HG03097 (cell line): ENCODE measurements around the gene CLPTM1L.
"Not testable (repeated sequence)": the region's sequence is repeated elsewhere in the genome, so short reads cannot be mapped to it uniquely, and the experiment has no call there.

Experiments
- ATAC-seq: cut with Tn5 transposase; IDR thresholded peaks from one replicate; pipeline ENCODE4 v1.9.1; 2021; ENCODE audit not compliant: unreplicated experiment, low FRiP score

Gene CLPTM1L

GRCh38 chr5:1343315-1343751 lies 1.6 kb downstream of the CLPTM1L start:
- no peak for ATAC-seq

- ATAC-seq, result not testable (repeated sequence)
Measured at GRCh38 chr5:1342711-1343110, 2.2 kb downstream of the CLPTM1L start.

DNA sequence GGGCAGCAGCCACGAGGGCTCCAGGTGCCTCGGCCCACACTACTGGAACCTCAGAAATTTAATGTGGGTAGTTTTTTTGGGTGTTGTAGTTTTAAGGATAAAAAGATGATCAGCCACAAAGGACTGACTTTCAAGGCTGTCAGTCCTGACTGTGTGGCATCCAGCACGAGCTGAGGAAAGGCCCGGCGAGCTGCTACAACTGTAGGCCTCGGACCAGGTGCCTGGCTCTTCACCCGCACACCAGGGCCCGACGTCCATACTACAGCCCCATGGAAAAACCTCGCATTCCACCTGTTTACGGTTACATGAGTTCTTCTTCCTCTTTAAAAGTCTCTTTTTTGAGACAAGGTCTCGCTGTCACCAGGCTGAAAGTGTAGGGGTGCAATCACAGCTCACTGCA lies 2.6 kb downstream of the CLPTM1L start:
- ATAC-seq, result no peak

- no peak for ATAC-seq
Measured at GRCh38 chr5:1341863-1342262, 3.0 kb downstream of the CLPTM1L start.

- not testable (repeated sequence) for ATAC-seq
Measured at GRCh38 chr5:1339818-1340210, 5.1 kb downstream of the CLPTM1L start.

GRCh38 chr5:1339139-1339817 lies 5.6 kb downstream of the CLPTM1L start:
- ATAC-seq, result not testable (repeated sequence)

- ATAC-seq, result no peak
Measured at GRCh38 chr5:1338506-1339070, 6.3 kb downstream of the CLPTM1L start.

GRCh38 chr5:1338196-1338490 lies 6.8 kb downstream of the CLPTM1L start:
- ATAC-seq, result no peak

GRCh38 chr5:1337489-1338195 lies 7.3 kb downstream of the CLPTM1L start:
- ATAC-seq, result no peak

GRCh38 chr5:1336749-1337488 lies 8.0 kb downstream of the CLPTM1L start:
- ATAC-seq, result no peak

DNA sequence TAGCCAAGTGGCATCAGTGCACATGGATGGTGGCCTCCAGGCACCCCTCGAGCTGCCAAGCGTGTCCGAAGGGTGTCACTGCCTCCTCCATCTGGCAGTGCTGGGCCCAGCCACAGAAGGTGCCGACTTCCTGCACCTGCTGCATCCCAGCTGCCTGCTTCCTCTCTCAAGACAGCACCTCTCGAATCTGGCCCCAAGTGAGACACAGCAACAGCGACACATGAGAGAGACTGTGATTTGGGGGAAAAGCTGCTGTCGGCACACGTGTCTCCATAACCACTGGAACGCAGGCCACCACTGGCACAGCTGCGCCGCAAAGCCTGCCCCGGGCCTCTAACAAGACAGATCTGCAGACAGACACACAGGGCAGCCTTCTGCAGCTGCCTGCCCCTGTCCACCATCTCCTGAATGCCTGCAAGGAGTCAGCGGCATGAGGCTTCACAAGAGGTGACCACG lies 8.8 kb downstream of the CLPTM1L start:
- no peak for ATAC-seq

DNA sequence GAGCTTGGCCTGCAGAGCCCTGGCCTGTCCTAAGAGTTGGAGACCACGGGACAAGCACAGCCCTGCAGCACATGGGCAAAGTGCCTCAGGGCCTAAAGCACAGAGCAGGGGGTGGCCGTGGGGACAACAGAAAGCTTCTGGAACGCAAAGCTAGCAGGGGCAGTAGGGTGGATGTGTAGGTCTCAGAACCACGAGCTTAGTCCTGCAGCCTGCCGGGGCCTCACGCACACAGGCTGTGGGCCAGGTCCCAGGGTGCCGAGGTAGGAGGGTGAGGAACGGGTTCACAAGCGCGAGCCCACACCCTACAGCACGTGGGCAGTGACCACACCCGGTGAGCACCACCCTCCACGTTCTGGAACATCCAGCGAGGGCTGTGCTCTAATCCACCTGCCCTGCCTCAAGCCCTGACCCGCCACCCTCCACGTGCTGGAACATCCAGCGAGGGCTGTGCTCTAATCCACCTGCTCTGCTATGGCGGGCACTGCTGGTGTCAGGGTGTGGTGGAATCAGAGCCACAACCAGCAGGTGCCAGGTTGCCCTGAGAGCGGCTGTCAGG lies 9.3 kb downstream of the CLPTM1L start:
- ATAC-seq, result no peak

DNA sequence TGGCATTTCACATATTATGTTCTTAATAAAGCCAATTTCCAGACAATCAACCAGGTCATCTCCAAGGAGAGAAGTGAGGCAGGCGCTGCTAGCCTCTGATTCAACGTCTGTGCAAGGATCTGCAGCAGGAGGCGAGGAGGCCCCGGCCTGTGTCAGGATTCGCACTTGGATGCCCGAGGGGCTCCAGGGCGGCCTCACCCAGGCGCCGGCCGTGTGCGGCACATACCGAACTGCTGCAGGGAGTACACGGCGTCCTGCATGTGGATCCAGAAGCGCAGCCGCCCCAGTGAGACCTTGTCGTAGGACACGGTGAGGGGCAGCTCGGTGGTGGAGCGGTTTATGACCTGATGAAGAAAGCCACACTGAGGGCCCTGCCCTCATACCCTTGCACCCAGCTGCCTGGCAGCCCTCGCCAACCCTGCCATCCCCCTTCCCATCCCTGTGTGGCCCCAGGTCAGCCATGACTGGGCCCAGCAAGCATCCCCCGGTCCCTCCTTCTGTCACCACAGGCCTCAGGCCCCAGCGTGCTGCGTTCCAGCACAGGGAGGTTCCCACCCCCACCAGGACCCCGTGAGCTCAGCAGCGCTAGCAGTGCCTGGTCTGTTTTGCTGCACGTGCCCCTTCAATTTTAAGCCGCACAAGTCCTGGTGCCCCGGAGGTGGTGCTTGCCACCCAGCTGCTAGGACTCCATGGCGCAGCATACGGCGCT lies 9.9 kb downstream of the CLPTM1L start:
- no peak for ATAC-seq

DNA sequence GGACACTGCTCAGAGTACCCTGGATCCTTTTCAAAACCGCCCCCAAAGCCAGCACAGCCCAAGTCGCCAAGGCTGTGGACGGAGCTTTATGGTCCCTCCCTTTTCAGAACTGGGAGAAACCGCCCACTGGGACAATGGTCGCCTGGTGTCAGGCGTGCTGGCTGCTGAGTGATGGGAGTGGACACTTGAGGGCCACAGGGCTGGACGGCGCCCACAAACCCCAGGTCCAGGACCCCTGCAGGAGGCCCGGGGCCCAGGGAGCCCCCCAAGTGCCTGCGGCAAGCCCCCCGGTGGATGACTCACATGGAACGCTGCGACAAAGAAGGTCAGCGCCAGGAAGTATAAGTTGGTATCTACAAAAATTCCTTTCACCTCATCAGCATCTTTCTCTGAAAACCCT lies 10.9 kb downstream of the CLPTM1L start:
- no peak for ATAC-seq

- ATAC-seq, result not testable (repeated sequence)
Measured at GRCh38 chr5:1333286-1333685, 11.6 kb downstream of the CLPTM1L start.

- no peak for ATAC-seq
Measured at GRCh38 chr5:1332461-1333001, 12.4 kb downstream of the CLPTM1L start.

DNA sequence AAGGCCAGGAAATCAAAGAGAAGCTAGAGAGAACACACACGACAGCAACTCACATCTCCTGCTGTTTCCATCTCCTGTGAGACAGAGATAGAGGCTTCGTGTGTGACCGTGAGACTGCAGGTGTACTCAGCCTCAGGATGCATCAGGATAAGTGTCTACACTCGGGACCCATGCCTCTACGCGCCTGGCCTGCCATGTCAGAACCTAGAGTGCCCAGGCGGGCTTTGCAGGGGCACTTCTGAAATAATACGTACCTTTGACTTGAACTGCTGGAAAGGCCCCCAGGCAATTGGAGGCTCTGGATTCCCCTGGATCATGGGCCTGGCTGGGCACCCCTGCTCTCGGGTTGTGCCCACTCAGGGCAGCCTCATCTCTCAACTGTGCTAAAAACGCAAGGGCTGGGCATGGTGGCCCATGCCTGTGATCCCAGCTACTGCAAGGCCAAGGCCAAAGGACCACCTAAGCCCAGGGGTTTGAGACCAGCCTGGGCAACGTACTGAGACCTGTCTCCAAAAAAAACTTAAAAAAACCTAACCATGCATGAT lies 13.0 kb downstream of the CLPTM1L start:
- no peak for ATAC-seq

- ATAC-seq, result no peak
Measured at GRCh38 chr5:1330847-1331831, 13.8 kb downstream of the CLPTM1L start.
